Activated CD4-positive, alpha-beta T cell treated with anti-CD3 and anti-CD28 coated beads, Interleukin-2, amount 10 ng/mL, durations not matched to agents 24 days and 14 days (primary cell): ENCODE measurements around the gene SLC52A1. TPM values are rescaled to one million over a fixed set of nuclear protein-coding genes. Genes with fewer than 3 reads are reported as not detected.
"Not testable (repeated sequence)": the region's sequence is repeated elsewhere in the genome, so short reads cannot be mapped to it uniquely, and the experiment has no call there.

Experiments used
- DNase-seq: peaks from one replicate; pipeline ENCODE4 v3.0.0; 2022
- H3K27ac Mint-ChIP-seq: one replicate; pipeline ENCODE4 v1.8.0; 2022; ENCODE audit warnings: mild to moderate bottlenecking, mixed read lengths
- H3K27me3 Mint-ChIP-seq: one replicate; pipeline ENCODE4 v1.8.0; 2022; ENCODE audit warnings: mixed read lengths
- H3K36me3 Mint-ChIP-seq: one replicate; pipeline ENCODE4 v1.8.0; 2022; ENCODE audit warnings: low read depth, mild to moderate bottlenecking, mixed read lengths
- H3K4me1 Mint-ChIP-seq: one replicate; pipeline ENCODE4 v1.8.0; 2021; ENCODE audit warnings: mixed read lengths
- H3K4me3 Mint-ChIP-seq: one replicate; pipeline ENCODE4 v1.8.0; 2022; ENCODE audit warnings: mild to moderate bottlenecking, moderate library complexity, mixed read lengths
- H3K9me3 Mint-ChIP-seq: one replicate; pipeline ENCODE4 v1.8.0; 2021; ENCODE audit warnings: mixed read lengths
- intact Hi-C: fragments of 100-400 bp; cut with micrococcal nuclease; formaldehyde crosslinking; loops from one replicate; pipeline ENCODE4 v1.15.1; 2023
- total RNA-seq: library from RNA; stranded (reverse); gene quantifications from 2 replicates; pipeline ENCODE4 v1.2.3, GENCODE V29; 2022

Gene SLC52A1
- total RNA-seq, 1 donor from 2014 or later: 0.14 TPM

DNA sequence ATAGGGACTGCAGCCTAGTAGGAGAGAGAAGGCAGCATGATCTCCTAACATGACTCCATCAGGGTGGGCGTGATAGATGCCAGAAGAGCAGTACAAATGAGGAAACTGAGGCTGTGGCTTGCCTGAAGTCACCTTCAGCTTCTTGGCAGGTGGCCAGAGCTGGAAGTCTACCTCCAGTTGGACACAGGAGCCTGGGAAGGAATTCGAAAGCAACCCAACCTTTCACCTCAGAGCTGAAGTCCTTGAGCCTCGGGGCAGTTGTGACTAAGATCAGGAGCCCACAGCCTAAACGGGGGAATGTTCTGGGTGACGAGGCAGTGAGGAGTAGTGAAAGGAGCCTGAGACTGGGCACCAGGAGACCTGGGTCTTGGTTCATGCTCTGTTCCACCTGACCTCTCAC, 9.4 kb upstream of the SLC52A1 start:
- Mint-ChIP-seq H3K27me3 (no peaks in the 10 kb centered on the region), H3K27ac (no peak overlapping the region), H3K9me3 (no peaks in the 10 kb centered on the region), H3K4me3 (no peak overlapping the region), H3K4me1 (peaks cover 50% of the 10 kb centered on the region), H3K36me3 (peaks cover 15% of the 10 kb centered on the region)
- intact Hi-C loops: no loop called here
- no peak for DNase-seq

DNA sequence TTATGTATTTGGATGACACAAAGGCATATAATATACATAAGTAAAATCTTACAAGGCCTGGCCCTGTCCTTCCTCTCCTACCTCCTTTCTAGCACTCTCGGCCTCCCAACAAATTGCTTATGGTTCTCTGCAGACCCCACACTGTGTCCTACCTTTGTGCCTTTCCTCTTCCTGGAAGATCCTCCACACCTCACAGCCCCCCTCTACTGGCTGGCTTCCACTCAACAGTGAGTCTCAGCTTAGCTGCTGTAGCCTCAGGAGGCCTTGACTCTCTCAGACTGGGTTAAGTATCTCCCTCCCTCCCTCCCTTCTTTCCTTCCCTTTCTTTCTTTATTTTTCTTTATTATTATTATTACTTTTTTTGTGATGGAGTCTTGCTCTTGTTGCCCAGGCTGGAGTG, 8.3 kb upstream of the SLC52A1 start:
- no peak for DNase-seq
- H3K36me3 Mint-ChIP-seq: peaks cover 15% of the 10 kb centered on the region
- intact Hi-C loops: no loop called here
- peak overlapping the region; percentile 85 for H3K27ac Mint-ChIP-seq
- no peaks in the 10 kb centered on the region for H3K9me3 Mint-ChIP-seq
- no peaks in the 10 kb centered on the region for H3K27me3 Mint-ChIP-seq
- H3K4me1 Mint-ChIP-seq: peaks cover 45% of the 10 kb centered on the region
- peak overlapping the region; percentile 77 for H3K4me3 Mint-ChIP-seq

DNA sequence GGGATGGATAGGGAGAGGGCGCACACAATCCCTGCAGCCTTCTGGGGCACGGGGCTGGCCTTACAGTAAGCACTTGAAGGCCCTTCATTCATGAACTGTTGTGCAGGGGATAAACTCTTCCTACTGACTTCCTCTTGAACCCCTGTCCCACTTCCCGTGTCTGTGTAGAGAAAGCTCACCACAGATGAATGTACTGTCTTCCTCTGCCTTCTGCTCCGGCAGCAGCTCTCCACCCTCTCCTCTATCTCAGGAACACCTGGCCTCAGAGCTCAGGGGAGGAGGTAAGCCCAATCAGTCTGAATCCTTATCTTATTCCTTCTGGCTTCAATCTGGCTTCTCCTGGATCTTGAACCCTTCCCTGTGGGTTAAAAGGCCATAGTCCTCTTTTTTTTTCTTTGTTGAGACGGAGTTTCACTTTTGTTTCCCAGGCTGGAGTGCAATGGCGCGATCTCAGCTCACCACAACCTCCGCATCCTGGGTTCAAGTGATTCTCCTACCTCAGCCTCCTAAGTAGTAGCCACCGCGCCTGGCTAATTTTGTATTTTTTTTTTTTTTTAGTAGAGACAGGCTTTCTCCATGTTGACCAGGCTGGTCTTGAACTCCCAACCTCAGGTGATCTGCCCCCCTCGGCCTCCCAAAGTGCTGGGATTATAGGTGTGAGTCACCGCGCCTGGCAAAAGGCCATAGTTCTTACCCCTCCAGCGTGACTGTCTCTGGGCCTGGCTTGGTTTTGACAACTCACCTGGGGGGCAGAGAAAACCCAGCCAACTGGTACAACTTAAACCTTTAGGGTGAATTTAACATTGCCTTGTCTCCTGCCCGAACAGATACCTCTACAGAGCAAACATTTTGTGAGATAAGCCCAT, 7.2 kb upstream of the SLC52A1 start:
- intact Hi-C loops: no loop called here
- peak; percentile 82 for DNase-seq
- H3K4me3 Mint-ChIP-seq: peak overlapping the region; percentile 85
- H3K9me3 Mint-ChIP-seq: no peaks in the 10 kb centered on the region
- peaks cover 12% of the 10 kb centered on the region for H3K36me3 Mint-ChIP-seq
- H3K4me1 Mint-ChIP-seq: peaks cover 36% of the 10 kb centered on the region
- H3K27me3 Mint-ChIP-seq: no peaks in the 10 kb centered on the region
- H3K27ac Mint-ChIP-seq: peak overlapping the region; percentile 92

DNA sequence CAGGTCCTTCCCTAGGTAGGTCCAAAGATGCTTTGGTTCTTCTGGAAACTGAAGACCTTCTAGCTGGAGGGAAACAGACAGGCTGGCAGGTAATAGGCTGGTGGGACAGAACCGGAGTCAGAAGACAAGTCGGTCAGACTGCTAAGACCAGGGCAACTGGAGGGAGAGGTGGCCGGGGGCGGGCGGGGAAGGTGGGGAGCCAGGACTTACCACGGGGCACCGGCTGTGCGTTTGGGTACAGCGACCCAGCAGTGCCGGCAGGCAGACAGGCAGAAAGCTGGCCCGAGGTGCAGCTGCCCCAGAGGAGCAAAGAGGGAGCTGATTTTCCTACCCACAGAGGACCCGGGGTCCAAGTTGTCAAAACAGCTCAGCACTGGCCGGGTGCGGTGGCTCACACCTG, 575 bp downstream of the SLC52A1 start:
- no peak for DNase-seq
- Mint-ChIP-seq H3K36me3 (peaks cover 2% of the 10 kb centered on the region), H3K27ac (no peak overlapping the region), H3K4me1 (peaks cover 22% of the 10 kb centered on the region), H3K9me3 (no peaks in the 10 kb centered on the region), H3K27me3 (peaks cover 2% of the 10 kb centered on the region), H3K4me3 (no peak overlapping the region)
- intact Hi-C loops: no loop called here

DNA sequence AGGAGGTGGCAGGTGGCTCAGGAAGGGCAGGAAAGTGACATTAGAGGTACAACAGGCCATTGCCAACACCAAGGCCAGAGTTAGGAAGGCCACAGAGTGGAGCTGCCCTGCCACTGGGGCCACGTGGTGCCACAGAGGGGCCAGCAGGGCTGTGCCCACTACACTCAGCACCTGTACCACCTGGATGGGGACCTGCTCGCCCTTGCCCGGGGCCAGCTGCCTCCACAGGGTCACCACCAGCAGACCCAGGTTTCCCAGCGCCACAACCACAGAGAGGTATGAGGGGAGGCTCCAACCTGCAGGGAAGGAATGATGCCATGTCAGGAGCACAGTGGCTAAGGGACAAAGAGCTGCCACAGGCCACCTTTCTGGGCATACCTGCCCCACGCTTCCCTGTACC, 1.2 kb downstream of the SLC52A1 start:
- DNase-seq: no peak
- Mint-ChIP-seq H3K4me1 (peaks cover 22% of the 10 kb centered on the region), H3K27me3 (peaks cover 2% of the 10 kb centered on the region), H3K36me3 (peaks cover 2% of the 10 kb centered on the region), H3K27ac (no peak overlapping the region), H3K4me3 (no peak overlapping the region), H3K9me3 (no peaks in the 10 kb centered on the region)
- intact Hi-C loops: no loop called here

DNA sequence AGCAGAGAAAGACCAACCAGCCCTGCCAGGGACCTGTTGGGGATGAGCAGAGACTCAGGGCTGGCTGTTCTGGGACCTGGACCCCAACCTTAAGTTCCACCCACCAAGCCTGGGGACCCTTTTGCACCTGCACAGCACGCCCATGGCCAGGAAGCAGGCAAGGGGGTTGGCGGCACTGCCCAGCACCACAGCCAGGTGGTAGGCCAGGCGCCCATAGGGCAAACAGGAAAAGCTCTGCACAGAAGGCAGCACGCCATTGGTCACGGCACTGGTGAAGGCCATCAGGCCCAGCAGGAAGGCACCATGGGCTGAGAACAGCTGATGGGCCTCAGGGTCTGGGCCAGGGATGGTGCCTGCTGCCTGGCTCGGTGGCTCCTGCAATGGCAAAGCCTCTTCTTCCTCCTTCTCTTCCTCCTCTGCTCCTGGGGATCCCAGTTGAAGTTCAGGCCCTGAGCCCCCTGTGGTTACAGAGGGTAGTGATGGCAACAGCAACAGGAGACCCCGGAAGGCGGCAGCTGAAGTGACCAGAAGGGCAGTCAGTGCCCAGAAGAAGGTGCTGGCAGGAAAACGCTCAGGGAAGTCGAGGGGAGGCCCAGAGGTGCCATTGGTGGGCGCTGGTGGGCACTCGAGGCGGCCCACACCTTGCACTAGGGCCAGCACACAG, 1.7 kb downstream of the SLC52A1 start:
- Mint-ChIP-seq H3K27ac (no peak overlapping the region), H3K9me3 (no peaks in the 10 kb centered on the region), H3K27me3 (peaks cover 2% of the 10 kb centered on the region), H3K4me1 (peaks cover 22% of the 10 kb centered on the region), H3K36me3 (peaks cover 2% of the 10 kb centered on the region), H3K4me3 (no peak overlapping the region)
- no peak for DNase-seq
- intact Hi-C loops: no loop called here

DNA sequence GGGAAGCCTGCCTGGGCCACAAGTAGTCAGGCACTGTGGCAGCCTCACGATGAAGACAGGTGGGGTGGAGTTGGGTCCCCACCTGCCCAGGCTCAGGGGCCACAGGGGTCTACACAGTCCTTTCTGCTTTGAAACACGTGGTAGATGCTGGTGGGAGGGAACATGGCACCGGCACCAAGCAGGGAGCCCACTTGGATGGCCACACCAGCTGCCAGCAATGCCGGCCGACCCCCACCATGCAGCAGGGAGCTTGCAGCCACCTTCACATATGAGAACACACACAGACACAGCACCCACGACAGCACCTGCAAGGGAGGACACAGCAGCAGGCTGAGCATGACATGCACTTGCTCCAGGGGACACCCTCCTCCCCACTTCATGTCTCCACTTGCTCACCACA, 2.4 kb downstream of the SLC52A1 start:
- H3K4me3 Mint-ChIP-seq: no peak overlapping the region
- no peak for DNase-seq
- peaks cover 2% of the 10 kb centered on the region for H3K36me3 Mint-ChIP-seq
- peaks cover 22% of the 10 kb centered on the region for H3K4me1 Mint-ChIP-seq
- H3K9me3 Mint-ChIP-seq: no peaks in the 10 kb centered on the region
- H3K27me3 Mint-ChIP-seq: peaks cover 2% of the 10 kb centered on the region
- intact Hi-C loops: no loop called here
- peak overlapping the region; percentile 34 for H3K27ac Mint-ChIP-seq

DNA sequence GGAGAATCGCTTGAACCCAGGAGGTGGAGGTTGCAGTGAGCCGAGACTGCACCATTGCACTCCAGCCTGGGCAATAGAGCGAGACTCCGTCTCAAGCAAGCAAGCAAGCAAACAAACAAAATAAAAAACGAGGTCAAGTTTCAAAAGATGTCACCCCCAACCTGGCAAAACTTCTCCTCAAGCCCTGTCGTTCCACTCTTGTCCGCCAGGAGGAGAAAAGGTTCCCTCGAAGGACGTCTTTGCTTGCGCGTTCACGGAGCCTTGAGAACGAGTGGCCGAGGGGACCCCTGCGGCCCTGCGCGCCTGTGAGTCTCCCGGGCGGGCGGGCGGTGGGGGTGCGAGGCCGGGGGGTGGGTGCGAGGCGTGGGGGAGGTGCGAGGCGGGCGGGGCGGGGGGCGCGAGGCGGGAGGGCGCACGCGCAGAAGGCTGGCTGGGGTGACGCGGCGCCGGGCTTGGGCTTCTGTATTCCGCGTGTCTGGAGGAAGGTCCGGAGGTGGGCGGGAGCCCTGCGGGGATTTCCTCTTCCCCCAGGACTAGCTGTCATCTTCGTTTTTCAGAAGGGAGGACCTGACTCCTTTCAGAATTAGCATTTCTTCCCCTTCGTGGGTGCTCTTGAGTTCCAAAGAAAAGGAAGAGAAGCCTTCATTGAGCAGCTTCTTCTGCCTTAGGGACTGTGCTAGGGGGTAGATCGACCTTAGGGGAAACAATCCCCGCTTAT, 3.7 kb downstream of the SLC52A1 start:
- Mint-ChIP-seq H3K27me3 (peaks cover 2% of the 10 kb centered on the region), H3K9me3 (no peaks in the 10 kb centered on the region), H3K4me3 (peak overlapping the region; percentile 81), H3K36me3 (peaks cover 2% of the 10 kb centered on the region), H3K27ac (peak overlapping the region; percentile 92), H3K4me1 (peaks cover 22% of the 10 kb centered on the region)
- intact Hi-C loops: loop anchor here (1.0 to 2.0 kb wide), 3 partner anchors 17 to 45 kb away; partner anchors contain the start of gene CAMTA2
- DNase-seq: peak; percentile 95

DNA sequence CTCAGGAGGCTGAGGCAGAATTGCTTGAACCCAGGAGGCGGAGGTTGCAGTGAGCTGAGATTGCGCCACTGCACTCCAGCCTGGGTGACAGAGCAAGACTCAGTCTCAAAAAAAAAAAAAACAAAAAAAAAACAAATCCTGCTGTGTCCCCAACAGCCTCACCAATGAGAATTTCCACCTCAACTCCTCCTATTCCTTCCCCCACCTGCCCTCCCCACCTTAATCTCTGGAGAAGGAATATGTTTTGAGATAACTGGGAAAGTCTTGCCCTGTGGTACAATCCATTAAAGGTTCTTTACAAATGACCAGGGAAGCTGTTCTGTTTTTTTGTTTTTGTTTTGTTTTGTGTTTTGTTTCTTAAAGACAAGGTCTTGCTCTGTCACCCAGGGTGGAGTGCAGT, 5.1 kb downstream of the SLC52A1 start:
- peak overlapping the region; percentile 92 for H3K27ac Mint-ChIP-seq
- H3K9me3 Mint-ChIP-seq, H3K36me3 Mint-ChIP-seq, H3K27me3 Mint-ChIP-seq, DNase-seq: not testable (repeated sequence)
- peak overlapping the region; percentile 81 for H3K4me3 Mint-ChIP-seq
- peaks cover 22% of the 10 kb centered on the region for H3K4me1 Mint-ChIP-seq
- intact Hi-C loops: loop anchor here (2.0 kb wide), 2 partner anchors 19 to 43 kb away; partner anchors contain the start of gene CAMTA2

DNA sequence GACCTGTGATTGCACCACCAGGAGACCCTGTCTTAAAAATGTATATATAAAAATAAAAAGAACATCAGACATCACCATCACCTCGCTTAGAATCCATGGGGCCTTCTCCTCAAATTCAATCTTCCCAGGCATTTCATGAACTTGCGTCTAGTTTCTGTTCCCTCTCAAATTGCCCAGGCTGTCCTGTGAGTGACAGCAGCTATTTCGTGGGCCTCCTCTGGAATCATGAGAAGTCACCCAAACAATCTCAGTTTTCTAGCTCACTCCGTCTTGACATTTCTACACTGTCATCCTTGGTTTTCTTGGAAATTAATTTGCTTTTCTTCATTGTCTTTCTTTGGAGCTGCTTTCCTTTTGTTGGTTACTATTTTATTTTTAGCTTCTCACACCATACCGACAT, 7.3 kb downstream of the SLC52A1 start:
- Mint-ChIP-seq H3K36me3 (peaks cover 10% of the 10 kb centered on the region), H3K4me3 (no peak overlapping the region), H3K27me3 (no peaks in the 10 kb centered on the region), H3K27ac (no peak overlapping the region), H3K9me3 (no peaks in the 10 kb centered on the region), H3K4me1 (peaks cover 22% of the 10 kb centered on the region)
- intact Hi-C loops: no loop called here
- no peak for DNase-seq

DNA sequence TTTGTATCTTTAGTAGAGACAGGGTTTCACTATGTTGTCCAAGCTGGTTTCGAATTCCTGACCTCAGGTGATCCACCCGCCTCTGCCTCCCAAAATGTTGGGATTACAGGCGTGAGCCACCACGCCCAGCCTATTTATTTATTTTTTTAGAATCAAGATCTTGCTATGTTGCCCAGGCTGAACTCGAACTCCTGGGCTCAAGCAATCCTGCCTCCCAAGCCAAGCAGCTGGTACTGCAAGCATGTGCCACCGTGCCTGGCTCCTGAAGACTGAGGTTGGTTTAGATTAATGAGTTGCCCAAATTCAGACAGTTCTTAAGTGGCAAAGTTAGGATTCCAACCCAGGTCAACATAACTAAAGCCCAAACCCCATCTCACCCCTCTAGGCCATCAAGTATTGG, 7.9 kb downstream of the SLC52A1 start:
- intact Hi-C loops: no loop called here
- Mint-ChIP-seq H3K9me3 (no peaks in the 10 kb centered on the region), H3K36me3 (peaks cover 14% of the 10 kb centered on the region), H3K27me3 (no peaks in the 10 kb centered on the region), H3K4me3 (no peak overlapping the region), H3K27ac (no peak overlapping the region), H3K4me1 (peaks cover 19% of the 10 kb centered on the region)
- no peak for DNase-seq

DNA sequence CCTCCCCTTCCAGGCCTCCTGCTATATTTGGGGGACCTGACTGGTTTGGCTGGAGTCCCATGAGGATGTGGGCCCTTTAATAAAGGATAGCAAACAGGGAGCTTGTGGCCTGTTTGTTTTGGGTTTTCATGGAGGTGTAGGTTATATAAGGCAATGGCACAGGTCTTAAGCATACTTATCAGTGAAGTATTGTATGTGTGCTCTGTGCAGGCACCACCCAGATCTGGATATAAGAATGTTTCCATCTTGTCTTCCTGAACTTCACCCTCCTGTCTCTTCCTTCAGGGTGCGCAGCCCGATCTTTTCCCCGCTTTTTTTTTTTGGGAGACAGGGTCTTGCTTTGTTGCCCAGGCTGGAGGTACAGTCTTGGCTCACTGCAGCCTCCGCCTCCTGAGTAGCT, 10.6 kb downstream of the SLC52A1 start:
- no peaks in the 10 kb centered on the region for H3K4me1 Mint-ChIP-seq
- DNase-seq: no peak
- no peaks in the 10 kb centered on the region for H3K27me3 Mint-ChIP-seq
- H3K4me3 Mint-ChIP-seq: no peak overlapping the region
- intact Hi-C loops: no loop called here
- no peaks in the 10 kb centered on the region for H3K9me3 Mint-ChIP-seq
- H3K36me3 Mint-ChIP-seq: peaks cover 26% of the 10 kb centered on the region
- no peak overlapping the region for H3K27ac Mint-ChIP-seq

DNA sequence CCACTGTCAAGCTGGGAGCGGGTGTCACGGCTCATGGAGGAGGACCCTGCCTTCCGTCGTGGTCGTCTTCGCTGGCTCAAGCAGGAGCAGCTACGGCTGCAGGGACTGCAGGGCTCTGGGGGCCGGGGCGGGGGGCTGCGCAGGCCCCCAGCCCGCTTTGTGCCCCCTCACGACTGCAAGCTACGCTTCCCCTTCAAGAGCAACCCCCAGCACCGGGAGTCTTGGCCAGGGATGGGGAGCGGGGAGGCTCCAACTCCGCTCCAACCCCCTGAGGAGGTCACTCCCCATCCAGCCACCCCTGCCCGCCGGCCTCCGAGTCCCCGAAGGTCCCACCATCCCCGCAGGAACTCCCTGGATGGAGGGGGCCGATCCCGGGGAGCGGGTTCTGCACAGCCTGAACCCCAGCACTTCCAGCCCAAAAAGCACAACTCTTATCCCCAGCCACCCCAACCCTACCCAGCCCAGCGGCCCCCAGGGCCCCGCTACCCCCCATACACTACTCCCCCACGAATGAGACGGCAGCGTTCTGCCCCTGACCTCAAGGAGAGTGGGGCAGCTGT, 11.6 kb downstream of the SLC52A1 start:
- H3K4me1 Mint-ChIP-seq: peaks cover 6% of the 10 kb centered on the region
- no peaks in the 10 kb centered on the region for H3K9me3 Mint-ChIP-seq
- DNase-seq: no peak
- peaks cover 30% of the 10 kb centered on the region for H3K36me3 Mint-ChIP-seq
- H3K4me3 Mint-ChIP-seq: no peak overlapping the region
- no peak overlapping the region for H3K27ac Mint-ChIP-seq
- no peaks in the 10 kb centered on the region for H3K27me3 Mint-ChIP-seq
- intact Hi-C loops: no loop called here
